Measurements from ENCODE around the gene DNAH6.
"Not testable (repeated sequence)": the region's sequence is repeated elsewhere in the genome, so short reads cannot be mapped to it uniquely, and the experiment has no call there.

The DNAH6 gene

GRCh38 chr2:84516234-84516986, at the start of gene DNAH6:
Gene DNAH6, plus strand, starts transcription at chr2:84516498. Its CDS starts 1,329 bp downstream, at chr2:84517827.
- peak; percentile 84 for DNase-seq

GRCh38 chr2:84467389-84467788, 48.9 kb upstream of the DNAH6 start:
- no peak for DNase-seq

GRCh38 chr2:84472423-84472822, 43.9 kb upstream of the DNAH6 start:
- DNase-seq, result not testable (repeated sequence)

GRCh38 chr2:84472856-84473565, 43.3 kb upstream of the DNAH6 start:
- no peak for DNase-seq

GRCh38 chr2:84474176-84474575, 42.1 kb upstream of the DNAH6 start:
- DNase-seq, result no peak

GRCh38 chr2:84477886-84478285, 38.4 kb upstream of the DNAH6 start:
- no peak for DNase-seq

- DNase-seq, result no peak
Observed at GRCh38 chr2:84478867-84479266, 37.4 kb upstream of the DNAH6 start.

- no peak for DNase-seq
Observed at GRCh38 chr2:84481702-84482101, 34.6 kb upstream of the DNAH6 start.

GRCh38 chr2:84482603-84483002, 33.7 kb upstream of the DNAH6 start:
- no peak for DNase-seq

GRCh38 chr2:84483320-84483719, 33.0 kb upstream of the DNAH6 start:
- DNase-seq, result no peak

- DNase-seq, result no peak
Observed at GRCh38 chr2:84486441-84487115, 29.7 kb upstream of the DNAH6 start.

- DNase-seq, result no peak
Observed at GRCh38 chr2:84487298-84487996, 28.9 kb upstream of the DNAH6 start.

- no peak for DNase-seq
Observed at GRCh38 chr2:84491256-84491655, 25.0 kb upstream of the DNAH6 start.

GRCh38 chr2:84491741-84492140, 24.6 kb upstream of the DNAH6 start:
- no peak for DNase-seq

GRCh38 chr2:84492571-84492970, 23.7 kb upstream of the DNAH6 start:
- no peak for DNase-seq

- DNase-seq, result no peak
Observed at GRCh38 chr2:84493514-84493913, 22.8 kb upstream of the DNAH6 start.

- no peak for DNase-seq
Observed at GRCh38 chr2:84494070-84494469, 22.2 kb upstream of the DNAH6 start.

GRCh38 chr2:84495539-84496146, 20.7 kb upstream of the DNAH6 start:
- no peak for DNase-seq

GRCh38 chr2:84496386-84496785, 19.9 kb upstream of the DNAH6 start:
- no peak for DNase-seq

- no peak for DNase-seq
Observed at GRCh38 chr2:84497285-84497684, 19.0 kb upstream of the DNAH6 start.

- DNase-seq, result no peak
Observed at GRCh38 chr2:84498150-84498799, 18.0 kb upstream of the DNAH6 start.

- DNase-seq, result not testable (repeated sequence)
Observed at GRCh38 chr2:84511024-84511423, 5.3 kb upstream of the DNAH6 start.
